ENCODE results near the gene DHX38. TPM values are rescaled to one million over a fixed set of nuclear protein-coding genes. Genes with fewer than 3 reads are reported as not detected.

The DHX38 gene
- total and polyA plus RNA-seq, 2 of the 13 experiments (the other 11 are each of a cell fraction or from before 2014, with no cell fraction given) = 54.4 to 85.9 TPM

DNA sequence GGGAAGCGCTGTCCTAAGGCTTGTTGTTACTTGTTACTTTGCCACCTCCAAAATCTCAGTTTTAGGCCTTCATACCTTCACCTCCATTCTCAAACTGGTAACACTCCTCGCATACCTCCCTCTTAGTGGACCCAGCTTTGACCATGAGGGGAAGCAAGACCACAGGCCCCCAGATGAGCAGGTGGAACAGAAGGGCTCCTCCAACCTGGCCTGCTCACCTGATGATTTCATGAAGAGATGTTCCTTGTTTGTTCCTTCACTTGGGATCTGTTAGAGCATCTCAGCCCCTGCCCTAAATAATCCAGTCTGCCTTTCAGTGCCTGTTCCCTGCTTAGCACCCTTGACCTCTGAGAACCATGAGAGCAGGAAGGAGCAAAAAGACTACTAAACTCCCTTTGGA is 28.7 kb downstream of the DHX38 start:
- Histone ChIP-seq H4K20me1 (ENCODE audit: insufficient read depth, low read length) (no peaks in the 10 kb centered on the region), H3K4me1 (ENCODE audit: insufficient read depth, low read length) (peaks cover 26% of the 10 kb centered on the region), H3K9ac (ENCODE audit: insufficient read depth, low read depth, low read length) (no peak overlapping the region), H3K36me3 (replicated peaks in 1 of 2; ENCODE audit: control insufficient read depth in 1 of 2, insufficient read depth in 2 of 2, low read length in 2 of 2) (no peaks in the 10 kb centered on the region), H3K27ac (ENCODE audit: extremely low read length, insufficient read depth, low read length) (no peak overlapping the region), H2AFZ (ENCODE audit: low read length) (no peak overlapping the region), H3K4me2 (ENCODE audit: low read depth, low read length) (no peak overlapping the region), H3K27me3 (ENCODE audit: control insufficient read depth in 1 of 2, insufficient read depth in 2 of 2, low read length in 2 of 2) (no peaks in the 10 kb centered on the region), H3K79me2 (ENCODE audit: insufficient read depth, low read length) (no peaks in the 10 kb centered on the region), H3K9me3 (ENCODE audit: low read length) (no peaks in the 10 kb centered on the region), H3K4me3 (replicated peaks in 1 of 3; ENCODE audit: insufficient read depth in 1 of 3, low read depth in 2 of 3, low read length in 3 of 3) (no peak overlapping the region)
- ATAC-seq (no peak), FAIRE-seq (no peak), DNase-seq (ENCODE audit: low spot score) (no peak)
- BruUV-seq (replicated peaks) = no TSS peak
- TF ChIP-seq ZNF557 (CRISPR knock-in tag; IDR thresholded peaks at IDR 0.05) (no peak), NFIB (CRISPR knock-in tag; IDR thresholded peaks at IDR 0.05; ENCODE audit: borderline replicate concordance) (no peak), ZBTB38 (CRISPR knock-in tag; IDR thresholded peaks at IDR 0.05) (no peak), MEIS2 (CRISPR knock-in tag; IDR thresholded peaks at IDR 0.05) (no peak), ZKSCAN1 (IDR thresholded peaks at IDR 0.05; ENCODE audit: low read length) (no peak), ZKSCAN5 (CRISPR knock-in tag; IDR thresholded peaks at IDR 0.05) (no peak), ZNF850 (CRISPR knock-in tag; conservative IDR thresholded peaks at IDR 0.05) (no peak), TAF1 (CRISPR knock-in tag; IDR thresholded peaks at IDR 0.05) (no peak)
- TF ChIP-seq, protein P1, sequence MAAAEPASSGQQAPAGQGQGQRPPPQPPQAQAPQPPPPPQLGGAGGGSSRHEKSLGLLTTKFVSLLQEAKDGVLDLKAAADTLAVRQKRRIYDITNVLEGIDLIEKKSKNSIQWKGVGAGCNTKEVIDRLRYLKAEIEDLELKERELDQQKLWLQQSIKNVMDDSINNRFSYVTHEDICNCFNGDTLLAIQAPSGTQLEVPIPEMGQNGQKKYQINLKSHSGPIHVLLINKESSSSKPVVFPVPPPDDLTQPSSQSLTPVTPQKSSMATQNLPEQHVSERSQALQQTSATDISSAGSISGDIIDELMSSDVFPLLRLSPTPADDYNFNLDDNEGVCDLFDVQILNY (CRISPR knock-in tag; conservative IDR thresholded peaks at IDR 0.05) = no peak
- intact Hi-C loops (cut with micrococcal nuclease; ENCODE audit: unreplicated experiment) (no loop called here), in situ Hi-C loops (cut with HindIII; ENCODE audit: extremely low pct_ligation_motif_present, low pct_unique_long_range_greater_than_20kb) (no loop called here)
- POLR2A ChIA-PET = no interaction called here
- CTCF ChIA-PET (ENCODE audit: low intra/inter-chr PET ratio, low total read pairs) = no interaction called here
- WGBS (ENCODE audit: low lambda C conversion rate) = 96% methylated on average over 2 of the region's 2 CpGs

DNA sequence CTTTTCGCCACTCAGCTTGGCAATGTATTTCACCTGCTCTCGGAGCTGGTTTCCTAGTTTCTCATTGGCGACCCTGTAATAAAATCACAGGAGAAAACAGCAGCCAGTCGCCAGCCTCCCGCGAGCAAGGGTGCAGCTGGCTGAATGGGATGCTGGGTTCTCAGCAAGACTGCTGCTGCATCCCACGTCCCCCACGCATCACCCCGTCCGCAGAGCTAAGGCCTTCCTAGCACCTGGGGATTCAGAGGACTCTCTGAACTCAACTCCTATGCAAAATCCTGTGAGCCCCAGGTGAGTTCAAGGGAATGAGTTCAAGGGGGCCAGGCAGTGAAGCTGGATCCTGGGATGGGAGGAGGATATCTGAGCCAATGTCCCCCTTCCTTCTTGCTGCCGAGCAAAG is 29.3 kb downstream of the DHX38 start:
- no peaks in the 10 kb centered on the region for H3K9me3 ChIP-seq (ENCODE audit: low read length)
- no peak overlapping the region for H3K4me2 ChIP-seq (ENCODE audit: low read depth, low read length)
- in situ Hi-C loops (cut with HindIII; ENCODE audit: extremely low pct_ligation_motif_present, low pct_unique_long_range_greater_than_20kb) (no loop called here), intact Hi-C loops (cut with micrococcal nuclease; ENCODE audit: unreplicated experiment) (no loop called here)
- H3K4me3 ChIP-seq (replicated peaks in 1 of 3; ENCODE audit: insufficient read depth in 1 of 3, low read depth in 2 of 3, low read length in 3 of 3) = no peak overlapping the region
- WGBS (ENCODE audit: low lambda C conversion rate) = 90% methylated on average over 10 of the region's 11 CpGs
- ChIA-PET CTCF (ENCODE audit: low intra/inter-chr PET ratio, low total read pairs) (no interaction called here), POLR2A (no interaction called here)
- H3K79me2 ChIP-seq (ENCODE audit: insufficient read depth, low read length) = no peaks in the 10 kb centered on the region
- no peak overlapping the region for H2AFZ ChIP-seq (ENCODE audit: low read length)
- no peak for ATAC-seq
- DNase-seq (ENCODE audit: low spot score) = no peak
- H3K4me1 ChIP-seq (ENCODE audit: insufficient read depth, low read length) = peaks cover 26% of the 10 kb centered on the region
- FAIRE-seq = no peak
- no TSS peak for BruUV-seq (replicated peaks)
- no peak overlapping the region for H3K27ac ChIP-seq (ENCODE audit: extremely low read length, insufficient read depth, low read length)
- no peaks in the 10 kb centered on the region for H4K20me1 ChIP-seq (ENCODE audit: insufficient read depth, low read length)
- H3K36me3 ChIP-seq (replicated peaks in 1 of 2; ENCODE audit: control insufficient read depth in 1 of 2, insufficient read depth in 2 of 2, low read length in 2 of 2) = no peaks in the 10 kb centered on the region
- no peak for TF ChIP-seq MED1 (CRISPR knock-in tag; IDR thresholded peaks at IDR 0.05)
- TF ChIP-seq, protein P2, sequence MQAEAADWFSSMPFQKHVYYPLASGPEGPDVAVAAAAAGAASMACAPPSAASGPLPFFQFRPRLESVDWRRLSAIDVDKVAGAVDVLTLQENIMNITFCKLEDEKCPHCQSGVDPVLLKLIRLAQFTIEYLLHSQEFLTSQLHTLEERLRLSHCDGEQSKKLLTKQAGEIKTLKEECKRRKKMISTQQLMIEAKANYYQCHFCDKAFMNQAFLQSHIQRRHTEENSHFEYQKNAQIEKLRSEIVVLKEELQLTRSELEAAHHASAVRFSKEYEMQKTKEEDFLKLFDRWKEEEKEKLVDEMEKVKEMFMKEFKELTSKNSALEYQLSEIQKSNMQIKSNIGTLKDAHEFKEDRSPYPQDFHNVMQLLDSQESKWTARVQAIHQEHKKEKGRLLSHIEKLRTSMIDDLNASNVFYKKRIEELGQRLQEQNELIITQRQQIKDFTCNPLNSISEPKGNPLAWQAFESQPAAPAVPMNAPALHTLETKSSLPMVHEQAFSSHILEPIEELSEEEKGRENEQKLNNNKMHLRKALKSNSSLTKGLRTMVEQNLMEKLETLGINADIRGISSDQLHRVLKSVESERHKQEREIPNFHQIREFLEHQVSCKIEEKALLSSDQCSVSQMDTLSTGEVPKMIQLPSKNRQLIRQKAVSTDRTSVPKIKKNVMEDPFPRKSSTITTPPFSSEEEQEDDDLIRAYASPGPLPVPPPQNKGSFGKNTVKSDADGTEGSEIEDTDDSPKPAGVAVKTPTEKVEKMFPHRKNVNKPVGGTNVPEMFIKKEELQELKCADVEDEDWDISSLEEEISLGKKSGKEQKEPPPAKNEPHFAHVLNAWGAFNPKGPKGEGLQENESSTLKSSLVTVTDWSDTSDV (CRISPR knock-in tag; IDR thresholded peaks at IDR 0.05) = no peak
- TF ChIP-seq, protein P3, sequence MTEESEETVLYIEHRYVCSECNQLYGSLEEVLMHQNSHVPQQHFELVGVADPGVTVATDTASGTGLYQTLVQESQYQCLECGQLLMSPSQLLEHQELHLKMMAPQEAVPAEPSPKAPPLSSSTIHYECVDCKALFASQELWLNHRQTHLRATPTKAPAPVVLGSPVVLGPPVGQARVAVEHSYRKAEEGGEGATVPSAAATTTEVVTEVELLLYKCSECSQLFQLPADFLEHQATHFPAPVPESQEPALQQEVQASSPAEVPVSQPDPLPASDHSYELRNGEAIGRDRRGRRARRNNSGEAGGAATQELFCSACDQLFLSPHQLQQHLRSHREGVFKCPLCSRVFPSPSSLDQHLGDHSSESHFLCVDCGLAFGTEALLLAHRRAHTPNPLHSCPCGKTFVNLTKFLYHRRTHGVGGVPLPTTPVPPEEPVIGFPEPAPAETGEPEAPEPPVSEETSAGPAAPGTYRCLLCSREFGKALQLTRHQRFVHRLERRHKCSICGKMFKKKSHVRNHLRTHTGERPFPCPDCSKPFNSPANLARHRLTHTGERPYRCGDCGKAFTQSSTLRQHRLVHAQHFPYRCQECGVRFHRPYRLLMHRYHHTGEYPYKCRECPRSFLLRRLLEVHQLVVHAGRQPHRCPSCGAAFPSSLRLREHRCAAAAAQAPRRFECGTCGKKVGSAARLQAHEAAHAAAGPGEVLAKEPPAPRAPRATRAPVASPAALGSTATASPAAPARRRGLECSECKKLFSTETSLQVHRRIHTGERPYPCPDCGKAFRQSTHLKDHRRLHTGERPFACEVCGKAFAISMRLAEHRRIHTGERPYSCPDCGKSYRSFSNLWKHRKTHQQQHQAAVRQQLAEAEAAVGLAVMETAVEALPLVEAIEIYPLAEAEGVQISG (CRISPR knock-in tag; IDR thresholded peaks at IDR 0.05) = no peak
- H3K9ac ChIP-seq (ENCODE audit: insufficient read depth, low read depth, low read length) = no peak overlapping the region
- no peaks in the 10 kb centered on the region for H3K27me3 ChIP-seq (ENCODE audit: control insufficient read depth in 1 of 2, insufficient read depth in 2 of 2, low read length in 2 of 2)
